GM12874 (cell line): ENCODE data around the gene TOMM7.

Experiments
- CTCF ChIP-seq: IDR thresholded peaks from 2 replicates; pipeline ENCODE4 v1.5.1; 2011; ENCODE audit warnings: low read depth, mild to moderate bottlenecking, control low read depth, low read length, moderate library complexity; ENCODE audit not compliant: insufficient read depth

The TOMM7 gene

GRCh38 chr7:22822486-22823141 is at the start of gene TOMM7:
Gene TOMM7, minus strand, starts transcription at chr7:22822849. Its CDS starts 70 bp downstream, at chr7:22822779.
- peak; percentile 35; the same call in 1 of the 2 replicates for TF ChIP-seq CTCF

GRCh38 chr7:22872096-22872807 is 49.6 kb upstream of the TOMM7 start:
- TF ChIP-seq CTCF = no peak

- no peak for TF ChIP-seq CTCF
Measured at GRCh38 chr7:22871661-22872060, 49.0 kb upstream of the TOMM7 start.

GRCh38 chr7:22868509-22868908 is 45.9 kb upstream of the TOMM7 start:
- TF ChIP-seq CTCF = no peak

- TF ChIP-seq CTCF = no peak
Measured at GRCh38 chr7:22867589-22867988, 44.9 kb upstream of the TOMM7 start.

GRCh38 chr7:22867003-22867402 is 44.4 kb upstream of the TOMM7 start:
- no peak for TF ChIP-seq CTCF

GRCh38 chr7:22865602-22865960 is 42.9 kb upstream of the TOMM7 start:
- no peak for TF ChIP-seq CTCF
